T-cell (primary cell): ENCODE measurements around the gene FYN. TPM values are rescaled to one million over a fixed set of nuclear protein-coding genes. Genes with fewer than 3 reads are reported as not detected.

Source experiments
- ATAC-seq, 4 experiments: fragments of 200-7000 bp in 3 of 4; fragments of 150-1000 bp in 1 of 4; cut with Tn5 transposase; replicated peaks in 1 of 4; 1 replicate in 3 of 4; 2 replicates in 1 of 4; pipeline ENCODE4 v1.10.0; 2021; ENCODE audit warnings: moderate library complexity in 3 of 4, mild to moderate bottlenecking in 2 of 4, moderate number of reproducible peaks in 1 of 4
- CTCF ChIA-PET, 2 donors: fragments of 300-600 bp; sonication (Branson Sonifier 250); formaldehyde crosslinking; loops; one replicate each; lab custom pipeline; 2022; ENCODE audit warnings: antibody characterized with exemption in 2 of 2; lab: Charles Lee
- POLR2A ChIA-PET, 2 donors: fragments of 300-600 bp; sonication (Branson Sonifier 250); formaldehyde crosslinking; loops; one replicate each; lab custom pipeline; 2022; ENCODE audit warnings: antibody characterized with exemption in 2 of 2; lab: Charles Lee
- DNase-seq, 35 experiments: peaks; one replicate each; pipeline versions ENCODE4 v3.0.0 to v3.0.0-alpha.2; 2013 to 2023
- H3K27ac ChIP-seq: one replicate; pipeline ENCODE4 v1.5.1; 2013; ENCODE audit warnings: low read length
- H3K27me3 ChIP-seq, 2 experiments: replicated peaks in 1 of 2; 1 replicate in 1 of 2; 2 replicates in 1 of 2; pipeline versions ENCODE4 v1.6.1 to v1.7.0; 2013; ENCODE audit warnings: low read length in 1 of 2, mixed read lengths in 1 of 2; ENCODE audit not compliant: control insufficient read depth in 2 of 2, insufficient read depth in 2 of 2; ENCODE audit errors: extremely low read depth in 1 of 2
- H3K36me3 ChIP-seq, 2 donors: 1 replicate in 1 of 2; 2 replicates in 1 of 2; pipeline versions ENCODE4 v1.6.1 to v1.7.0; 2013; ENCODE audit warnings: low read length in 1 of 2; ENCODE audit not compliant: control insufficient read depth in 2 of 2, insufficient read depth in 1 of 2; ENCODE audit errors: extremely low read depth in 1 of 2
- H3K4me1 ChIP-seq, 2 experiments: 1 replicate in 1 of 2; 2 replicates in 1 of 2; pipeline versions ENCODE4 v1.6.1 to v1.7.0; 2013; ENCODE audit warnings: low read length in 2 of 2, mixed read lengths in 1 of 2; ENCODE audit not compliant: insufficient read depth in 2 of 2, control insufficient read depth in 1 of 2; ENCODE audit errors: extremely low read depth in 1 of 2
- H3K4me3 ChIP-seq, 2 donors: 1 replicate in 1 of 2; 2 replicates in 1 of 2; pipeline versions ENCODE4 v1.5.1 to v1.7.0; 2013; ENCODE audit warnings: mild to moderate bottlenecking in 2 of 2, low read length in 1 of 2, moderate library complexity in 1 of 2; ENCODE audit not compliant: control insufficient read depth in 1 of 2; ENCODE audit errors: extremely low read depth in 1 of 2
- H3K9me3 ChIP-seq: 2 replicates; pipeline ENCODE4 v1.7.0; 2013
- H3K27ac Mint-ChIP-seq, 2 donors: one replicate each; pipeline ENCODE4 v1.8.0; 2020 to 2021; ENCODE audit warnings: mild to moderate bottlenecking in 2 of 2, mixed read lengths in 2 of 2
- H3K27me3 Mint-ChIP-seq, 2 donors: one replicate each; pipeline ENCODE4 v1.8.0; 2021 to 2022; ENCODE audit warnings: mixed read lengths in 2 of 2
- H3K36me3 Mint-ChIP-seq: one replicate; pipeline ENCODE4 v1.8.0; 2021; ENCODE audit warnings: mixed read lengths
- H3K4me1 Mint-ChIP-seq, 3 donors: one replicate each; pipeline ENCODE4 v1.8.0; 2020 to 2022; ENCODE audit warnings: mixed read lengths in 3 of 3, mild to moderate bottlenecking in 1 of 3
- H3K4me3 Mint-ChIP-seq, 3 donors: one replicate each; pipeline ENCODE4 v1.8.0; 2020 to 2022; ENCODE audit warnings: mild to moderate bottlenecking in 3 of 3, mixed read lengths in 3 of 3, moderate library complexity in 3 of 3
- H3K9me3 Mint-ChIP-seq, 3 donors: one replicate each; pipeline ENCODE4 v1.8.0; 2020 to 2022; ENCODE audit warnings: mixed read lengths in 3 of 3
- WGBS: methylation state at CpG from one replicate; pipeline ENCODE4 v1.1.5; 2013; ENCODE audit warnings: missing lambda C conversion rate; ENCODE audit not compliant: insufficient coverage; 5-methylcytosine and 5-hydroxymethylcytosine counted together
- total RNA-seq, 35 experiments: library from RNA in 6 of 35; stranded (reverse) in 6 of 35; fragments of 120-200 nt in 1 of 35; gene quantifications; one replicate each; pipeline versions ENCODE4 v1.2.1 to v1.2.4 and lab custom pipeline; 2013 to 2026

The FYN gene
- total RNA-seq, 5 donors from 2014 or later (not counting 1 experiment from before 2014, with no cell fraction given), result 466 to 573 (median 534) TPM

- H3K27me3 ChIP-seq, result no peaks in the 10 kb centered on the region
- H3K36me3 Mint-ChIP-seq, result peaks cover 27% of the 10 kb centered on the region
- no peak overlapping the region for H3K27ac ChIP-seq
- no peaks in the 10 kb centered on the region for H3K9me3 Mint-ChIP-seq
- 84% methylated on average over 4 of the region's 6 CpGs for WGBS
- peaks cover 98 to 100% (median 99%) of the 10 kb centered on the region in 3 donors for H3K4me1 Mint-ChIP-seq
- DNase-seq (no peak), ATAC-seq (no peak)
- peak overlapping the region in 1 of 3 donors; percentile 99 for H3K4me3 Mint-ChIP-seq
- no peak overlapping the region for H3K4me3 ChIP-seq
- H3K27me3 Mint-ChIP-seq, result no peaks in the 10 kb centered on the region
- CTCF ChIA-PET, result interaction anchor here in 1 of 2 donors (0.7 to 1.3 kb wide), 2 partner anchors 11 to 17 kb away, joined by 3 to 6 read pairs; no protein-coding TSS in a partner anchor
- POLR2A ChIA-PET, result interaction anchor here (0.9 to 1.2 kb wide), 4 partner anchors 14 to 57 kb away, joined by 3 to 4 read pairs (median 4); no protein-coding TSS in a partner anchor
- peaks cover 0 to 6% of the 10 kb centered on the region in 2 donors for H3K36me3 ChIP-seq
- H3K9me3 ChIP-seq, result no peaks in the 10 kb centered on the region
- peak overlapping the region; percentile 82 to 84 for H3K27ac Mint-ChIP-seq
- peaks cover 76 to 84% of the 10 kb centered on the region in 2 experiments for H3K4me1 ChIP-seq
These were observed 10.5 kb downstream of the FYN start for GRCh38 chr6:111862741-111863140.

- Histone ChIP-seq H3K9me3 (no peaks in the 10 kb centered on the region), H3K27me3 (no peaks in the 10 kb centered on the region), H3K4me3 (no peak overlapping the region), H3K4me1 (peaks cover 75 to 86% of the 10 kb centered on the region in 2 experiments), H3K27ac (no peak overlapping the region), H3K36me3 (peaks cover 0 to 6% of the 10 kb centered on the region in 2 donors)
- Mint-ChIP-seq H3K36me3 (peaks cover 23% of the 10 kb centered on the region), H3K4me3 (peak overlapping the region in 2 of 3 donors; percentile 15 to 99), H3K27me3 (no peaks in the 10 kb centered on the region), H3K4me1 (peaks cover 98 to 100% (median 99%) of the 10 kb centered on the region in 3 donors), H3K27ac (peak overlapping the region; percentile 82 to 84), H3K9me3 (no peaks in the 10 kb centered on the region)
- DNase-seq (no peak), ATAC-seq (no peak)
- POLR2A ChIA-PET, result interaction anchor here (0.6 to 1.2 kb wide), 8 partner anchors 10 to 193 kb away, joined by 3 to 8 read pairs (median 4); no protein-coding TSS in a partner anchor
- WGBS, result 83% methylated on average over 3 of the region's 5 CpGs
- CTCF ChIA-PET, result interaction anchor here in 1 of 2 donors (0.7 to 1.3 kb wide), 4 partner anchors 11 to 153 kb away, joined by 3 to 6 read pairs (median 4); no protein-coding TSS in a partner anchor
These were observed 10.9 kb downstream of the FYN start for GRCh38 chr6:111862314-111862713.

- 67% methylated on average over 1 of the region's 7 CpGs for WGBS
These were observed 11.8 kb downstream of the FYN start for GRCh38 chr6:111861431-111861885.

GRCh38 chr6:111858347-111858746 is 14.9 kb downstream of the FYN start:
- peak overlapping the region; percentile 37 for H3K27ac ChIP-seq

More at GRCh38 chr6:111861431-111861885, 11.8 kb downstream of the FYN start:
- DNase-seq (no peak), ATAC-seq (peak in 1 of 4 experiments; percentile 14)
- H3K4me1 Mint-ChIP-seq, result peaks cover 98 to 100% (median 99%) of the 10 kb centered on the region in 3 donors
- Histone ChIP-seq H3K27ac (peak overlapping the region; percentile 1), H3K4me3 (peak overlapping the region in 1 of 2 donors; percentile 51), H3K27me3 (no peaks in the 10 kb centered on the region), H3K4me1 (peaks cover 70 to 90% of the 10 kb centered on the region in 2 experiments), H3K36me3 (peaks cover 0 to 6% of the 10 kb centered on the region in 2 donors), H3K9me3 (no peaks in the 10 kb centered on the region)
- no peaks in the 10 kb centered on the region for H3K27me3 Mint-ChIP-seq
- ChIA-PET POLR2A (interaction anchor here in 1 of 2 donors (0.6 to 1.1 kb wide), 5 partner anchors 10 to 194 kb away, joined by 3 to 8 read pairs (median 3); no protein-coding TSS in a partner anchor), CTCF (interaction anchor here in 1 of 2 donors (0.7 to 1.3 kb wide), 3 partner anchors 10 to 152 kb away, joined by 3 to 6 read pairs (median 4); no protein-coding TSS in a partner anchor)
- peak overlapping the region in 2 of 3 donors; percentile 7 to 99 for H3K4me3 Mint-ChIP-seq
- no peaks in the 10 kb centered on the region for H3K9me3 Mint-ChIP-seq
- H3K36me3 Mint-ChIP-seq, result peaks cover 23% of the 10 kb centered on the region
- H3K27ac Mint-ChIP-seq, result peak overlapping the region; percentile 48 to 82

GRCh38 chr6:111857674-111858337 is 15.4 kb downstream of the FYN start:
- H3K27ac ChIP-seq, result peak overlapping the region; percentile 48
- Mint-ChIP-seq H3K4me3 (peak overlapping the region; percentile 5 to 99 (median 50)), H3K4me1 (peaks cover 97 to 100% (median 97%) of the 10 kb centered on the region in 3 donors), H3K27ac (peak overlapping the region; percentile 82 to 91), H3K9me3 (no peaks in the 10 kb centered on the region), H3K36me3 (peaks cover 24% of the 10 kb centered on the region), H3K27me3 (no peaks in the 10 kb centered on the region)
- H3K4me3 ChIP-seq, result peak overlapping the region in 1 of 2 donors; percentile 32
- DNase-seq (no peak), ATAC-seq (peak; percentile 22 to 36 (median 34))
- 73% methylated on average over 6 of the region's 8 CpGs for WGBS
- peaks cover 0 to 7% of the 10 kb centered on the region in 2 donors for H3K36me3 ChIP-seq
- ChIA-PET CTCF (interaction anchor here (0.6 to 1.3 kb wide), 4 partner anchors 12 to 183 kb away, joined by 4 to 7 read pairs (median 7); no protein-coding TSS in a partner anchor), POLR2A (interaction anchor here (0.5 to 1.4 kb wide), 6 partner anchors 11 to 61 kb away, joined by 3 to 11 read pairs (median 6); no protein-coding TSS in a partner anchor)
- H3K4me1 ChIP-seq, result peaks cover 63 to 86% of the 10 kb centered on the region in 2 experiments
- no peaks in the 10 kb centered on the region for H3K9me3 ChIP-seq
- no peaks in the 10 kb centered on the region for H3K27me3 ChIP-seq

More at GRCh38 chr6:111858347-111858746, 14.9 kb downstream of the FYN start:
- H3K4me3 Mint-ChIP-seq, result peak overlapping the region; percentile 13 to 99 (median 50)
- ATAC-seq (peak in 2 of 4 experiments; percentile 4 to 8), DNase-seq (no peak)
- H3K27ac Mint-ChIP-seq, result peak overlapping the region; percentile 82 to 91
- H3K9me3 Mint-ChIP-seq, result no peaks in the 10 kb centered on the region
- peaks cover 60 to 84% of the 10 kb centered on the region in 2 experiments for H3K4me1 ChIP-seq
- ChIA-PET POLR2A (interaction anchor here (0.5 to 1.4 kb wide), 6 partner anchors 10 to 61 kb away, joined by 3 to 11 read pairs (median 6); no protein-coding TSS in a partner anchor), CTCF (interaction anchor here (0.6 to 1.3 kb wide), 4 partner anchors 12 to 183 kb away, joined by 4 to 7 read pairs (median 7); no protein-coding TSS in a partner anchor)
- no peaks in the 10 kb centered on the region for H3K27me3 Mint-ChIP-seq
- H3K4me3 ChIP-seq, result peak overlapping the region in 1 of 2 donors; percentile 32
- H3K4me1 Mint-ChIP-seq, result peaks cover 97 to 100% (median 97%) of the 10 kb centered on the region in 3 donors
- H3K27me3 ChIP-seq, result no peaks in the 10 kb centered on the region
- peaks cover 19% of the 10 kb centered on the region for H3K36me3 Mint-ChIP-seq
- H3K9me3 ChIP-seq, result no peaks in the 10 kb centered on the region
- peaks cover 0 to 7% of the 10 kb centered on the region in 2 donors for H3K36me3 ChIP-seq
- WGBS, result 56% methylated on average over 2 of the region's 3 CpGs
